ENCODE measurements around the gene FAM169A.
"Not testable (repeated sequence)": the region's sequence is repeated elsewhere in the genome, so short reads cannot be mapped to it uniquely, and the experiment has no call there.

Gene FAM169A

DNA sequence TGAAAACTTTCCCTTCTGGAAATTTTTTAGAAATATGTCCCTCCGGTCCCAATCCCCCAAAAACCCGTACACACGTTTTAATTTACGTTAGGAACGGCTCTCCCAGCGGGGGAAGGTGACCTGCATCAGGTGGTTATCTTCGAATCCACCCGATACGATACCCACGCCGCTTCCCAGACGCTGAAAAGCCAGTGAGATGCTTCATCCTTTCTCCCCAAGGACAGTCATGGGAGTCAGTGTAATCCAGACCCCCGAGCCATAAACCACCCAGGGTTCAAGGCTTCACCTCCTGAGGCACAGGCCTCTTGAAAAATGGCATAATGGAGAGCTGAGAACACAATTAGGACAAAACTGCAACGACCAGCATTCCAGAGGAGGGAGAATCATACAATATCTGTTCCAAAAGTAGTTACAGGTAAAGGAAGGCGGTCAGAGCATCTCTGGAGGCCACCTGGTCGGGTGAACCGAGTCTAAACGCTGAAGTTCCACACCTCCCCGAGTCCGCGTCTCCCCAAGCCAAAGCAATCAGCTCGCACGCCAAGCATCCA lies 857 bp downstream of the FAM169A start:
- DNase-seq (ENCODE audit: low read depth in 2 of 2) = no peak
- peak overlapping the region; percentile 31 to 46 for H3K4me3 ChIP-seq (replicated peaks in 1 of 2; ENCODE audit: low read depth in 2 of 2, low read length in 2 of 2)
- TF ChIP-seq, protein P1, sequence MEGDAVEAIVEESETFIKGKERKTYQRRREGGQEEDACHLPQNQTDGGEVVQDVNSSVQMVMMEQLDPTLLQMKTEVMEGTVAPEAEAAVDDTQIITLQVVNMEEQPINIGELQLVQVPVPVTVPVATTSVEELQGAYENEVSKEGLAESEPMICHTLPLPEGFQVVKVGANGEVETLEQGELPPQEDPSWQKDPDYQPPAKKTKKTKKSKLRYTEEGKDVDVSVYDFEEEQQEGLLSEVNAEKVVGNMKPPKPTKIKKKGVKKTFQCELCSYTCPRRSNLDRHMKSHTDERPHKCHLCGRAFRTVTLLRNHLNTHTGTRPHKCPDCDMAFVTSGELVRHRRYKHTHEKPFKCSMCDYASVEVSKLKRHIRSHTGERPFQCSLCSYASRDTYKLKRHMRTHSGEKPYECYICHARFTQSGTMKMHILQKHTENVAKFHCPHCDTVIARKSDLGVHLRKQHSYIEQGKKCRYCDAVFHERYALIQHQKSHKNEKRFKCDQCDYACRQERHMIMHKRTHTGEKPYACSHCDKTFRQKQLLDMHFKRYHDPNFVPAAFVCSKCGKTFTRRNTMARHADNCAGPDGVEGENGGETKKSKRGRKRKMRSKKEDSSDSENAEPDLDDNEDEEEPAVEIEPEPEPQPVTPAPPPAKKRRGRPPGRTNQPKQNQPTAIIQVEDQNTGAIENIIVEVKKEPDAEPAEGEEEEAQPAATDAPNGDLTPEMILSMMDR (IDR thresholded peaks at IDR 0.05; ENCODE audit: low read depth, low read length) = no peak

DNA sequence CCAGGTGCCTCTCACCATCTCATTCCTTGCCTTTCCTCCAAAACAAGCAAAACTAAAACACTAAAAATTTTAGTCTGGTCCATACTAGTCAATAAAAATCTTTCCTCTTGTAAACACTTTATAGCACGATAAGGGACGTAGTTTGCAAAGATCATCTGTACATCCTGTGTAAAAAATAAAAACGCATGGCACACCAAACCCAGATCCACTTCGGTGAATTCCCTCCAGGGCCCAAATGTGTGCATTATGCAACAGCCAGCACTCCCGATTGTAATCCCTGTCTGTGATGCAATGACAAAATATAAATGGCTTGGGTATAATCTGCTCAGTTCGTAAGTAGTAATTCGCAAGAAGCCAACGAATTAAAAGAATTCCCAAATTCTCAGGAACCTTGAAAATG lies 1.4 kb downstream of the FAM169A start:
- H3K4me3 ChIP-seq (replicated peaks in 1 of 2; ENCODE audit: low read depth in 2 of 2, low read length in 2 of 2) = no peak overlapping the region
- peak in 1 of 2 donors; percentile 8 for DNase-seq (ENCODE audit: low read depth in 2 of 2)
- TF ChIP-seq, protein P1 (IDR thresholded peaks at IDR 0.05; ENCODE audit: low read depth, low read length) = no peak

DNA sequence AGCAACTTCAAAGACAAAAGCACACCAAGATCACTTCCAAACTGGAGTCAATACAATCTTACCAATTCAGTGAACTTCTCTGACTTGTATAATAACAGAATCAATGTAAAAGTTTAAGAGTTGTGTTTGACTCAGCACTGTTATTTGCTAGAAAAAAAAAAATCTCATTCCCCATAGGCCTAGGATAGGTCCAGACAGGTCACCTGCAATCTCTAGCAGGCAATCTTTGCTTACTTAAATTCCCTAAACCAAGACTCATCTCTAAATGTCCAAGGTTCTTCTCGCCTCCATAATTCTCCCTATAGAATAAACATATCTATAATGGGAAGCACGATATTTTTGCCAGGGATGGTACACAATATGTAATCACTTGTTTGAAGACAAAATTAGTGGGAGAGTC lies 2.5 kb downstream of the FAM169A start:
- no peak overlapping the region for H3K4me3 ChIP-seq (replicated peaks in 1 of 2; ENCODE audit: low read depth in 2 of 2, low read length in 2 of 2)
- TF ChIP-seq, protein P1 (IDR thresholded peaks at IDR 0.05; ENCODE audit: low read depth, low read length) = no peak
- no peak for DNase-seq (ENCODE audit: low read depth in 2 of 2)

DNA sequence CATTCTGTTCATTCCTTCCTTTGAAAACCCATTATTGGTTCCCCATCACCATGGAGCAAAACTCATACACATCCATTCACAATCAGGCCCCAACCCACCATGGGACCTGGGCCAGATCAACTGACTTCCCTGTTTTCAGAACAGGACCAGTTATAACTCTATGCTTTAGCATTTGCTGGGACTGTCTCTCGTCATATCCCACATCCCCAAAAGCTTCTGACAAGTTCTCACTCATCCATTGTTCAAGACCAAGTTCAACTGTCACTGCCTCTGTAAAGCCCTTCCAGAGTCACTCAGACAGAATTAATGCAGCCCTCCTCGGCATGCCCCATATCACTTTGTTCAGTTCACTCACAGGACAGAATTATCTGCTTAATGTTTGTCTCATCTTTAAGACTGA lies 4.0 kb downstream of the FAM169A start:
- TF ChIP-seq, protein P1 (IDR thresholded peaks at IDR 0.05; ENCODE audit: low read depth, low read length) = no peak

DNA sequence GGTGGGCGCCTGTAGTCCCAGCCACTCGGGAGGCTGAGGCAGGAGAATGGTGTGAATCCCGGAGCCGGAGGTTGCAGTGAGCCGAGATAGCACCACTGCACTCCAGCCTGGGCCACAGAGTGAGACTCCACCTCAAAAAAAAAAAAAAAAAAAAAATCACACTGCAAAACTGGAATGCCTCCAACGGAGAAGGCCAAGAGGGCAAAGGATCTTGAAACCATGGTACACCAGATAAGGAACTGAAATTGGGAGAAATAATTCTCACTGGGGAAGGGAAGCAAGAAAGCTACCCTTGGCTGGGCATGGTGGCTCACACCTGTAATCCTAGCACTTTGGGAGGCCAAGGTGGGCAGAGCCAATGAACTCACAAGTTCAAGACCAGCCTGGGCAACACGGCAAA lies 9.2 kb downstream of the FAM169A start:
- H3K4me3 ChIP-seq (replicated peaks in 1 of 2; ENCODE audit: low read depth in 2 of 2, low read length in 2 of 2); DNase-seq (ENCODE audit: low read depth in 2 of 2): not testable (repeated sequence)

More for the DNA sequence above, 4.0 kb downstream of the FAM169A start:
- no peak for DNase-seq (ENCODE audit: low read depth in 2 of 2)
- no peak overlapping the region for H3K4me3 ChIP-seq (replicated peaks in 1 of 2; ENCODE audit: low read depth in 2 of 2, low read length in 2 of 2)

DNA sequence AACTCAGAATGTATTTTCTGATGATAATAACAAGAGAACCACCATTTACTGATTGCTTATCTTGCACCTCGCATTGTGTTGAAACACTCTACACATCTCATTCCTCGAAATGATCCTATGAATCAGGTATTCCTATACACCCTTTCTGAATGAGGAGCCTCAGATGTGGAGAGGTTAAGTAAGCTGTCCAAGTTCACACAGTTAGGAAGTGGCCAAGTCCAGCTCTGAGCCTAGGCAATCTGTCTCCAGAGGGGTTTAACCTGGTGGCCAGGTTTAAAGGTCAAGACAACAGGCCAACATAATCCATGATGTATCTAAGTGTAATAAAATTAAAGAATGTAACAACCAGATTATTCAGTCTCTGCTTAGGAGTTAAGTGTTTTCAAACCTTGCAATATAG lies 12.9 kb downstream of the FAM169A start:
- DNase-seq (ENCODE audit: low read depth in 2 of 2) = no peak
- H3K4me3 ChIP-seq (replicated peaks in 1 of 2; ENCODE audit: low read depth in 2 of 2, low read length in 2 of 2) = no peak overlapping the region
- TF ChIP-seq, protein P1 (IDR thresholded peaks at IDR 0.05; ENCODE audit: low read depth, low read length) = no peak

DNA sequence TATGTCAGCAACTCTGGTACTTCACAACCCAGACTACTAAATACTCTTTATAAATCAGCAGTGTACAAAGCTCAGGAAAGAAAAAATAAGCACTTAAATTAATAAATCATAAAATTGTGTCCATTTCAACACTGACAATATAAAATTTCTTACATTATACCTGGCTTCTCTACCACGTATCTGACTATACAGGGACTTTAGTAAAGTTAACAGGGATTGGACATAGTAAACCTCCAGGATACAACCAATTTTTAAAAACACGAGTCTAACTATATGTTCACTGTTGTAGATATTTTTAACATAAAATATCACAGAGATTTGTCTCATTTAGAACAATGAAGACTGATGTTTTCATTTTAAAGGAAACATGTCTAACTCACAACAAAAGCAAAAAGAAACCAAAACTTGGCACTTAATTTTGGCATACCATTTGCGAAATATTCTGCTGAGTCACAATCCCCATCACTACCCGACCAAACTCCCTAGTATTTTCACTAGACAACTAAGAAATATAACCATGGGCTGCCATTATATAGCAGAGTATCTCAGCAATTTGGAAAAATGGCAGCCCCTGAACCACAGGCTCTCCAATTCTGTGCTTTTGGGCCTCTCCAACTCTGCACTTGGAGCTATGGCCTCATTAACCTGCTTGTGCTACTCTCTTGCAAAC lies 14.4 kb downstream of the FAM169A start:
- peak; percentile 55 to 63 for DNase-seq (ENCODE audit: low read depth in 2 of 2)

More for the DNA sequence above, 14.4 kb downstream of the FAM169A start:
- no peak overlapping the region for H3K4me3 ChIP-seq (replicated peaks in 1 of 2; ENCODE audit: low read depth in 2 of 2, low read length in 2 of 2)
- TF ChIP-seq, protein P1 (IDR thresholded peaks at IDR 0.05; ENCODE audit: low read depth, low read length) = no peak
